Measurements from ENCODE around the gene TP53BP2.

DNA sequence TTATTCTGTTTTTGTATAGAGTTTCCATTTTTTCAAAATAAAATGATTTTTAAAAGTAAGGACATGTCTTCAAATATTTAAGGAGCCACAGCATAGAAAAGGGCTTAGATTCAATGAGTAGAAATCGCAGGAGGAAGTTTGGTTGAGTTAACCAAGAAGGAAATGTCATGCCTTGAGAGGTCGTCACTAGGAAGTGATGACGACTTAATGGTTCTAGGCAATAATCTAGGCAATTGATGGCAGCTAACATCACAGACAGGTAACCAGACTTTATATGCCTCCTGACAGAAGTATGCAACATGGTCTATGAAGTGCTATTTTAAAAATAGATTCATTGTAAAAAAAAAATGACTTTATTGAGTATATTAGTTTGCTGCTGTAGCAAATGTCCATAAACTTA, 32.1 kb upstream of the TP53BP2 start:
- TF ChIP-seq, protein P1, sequence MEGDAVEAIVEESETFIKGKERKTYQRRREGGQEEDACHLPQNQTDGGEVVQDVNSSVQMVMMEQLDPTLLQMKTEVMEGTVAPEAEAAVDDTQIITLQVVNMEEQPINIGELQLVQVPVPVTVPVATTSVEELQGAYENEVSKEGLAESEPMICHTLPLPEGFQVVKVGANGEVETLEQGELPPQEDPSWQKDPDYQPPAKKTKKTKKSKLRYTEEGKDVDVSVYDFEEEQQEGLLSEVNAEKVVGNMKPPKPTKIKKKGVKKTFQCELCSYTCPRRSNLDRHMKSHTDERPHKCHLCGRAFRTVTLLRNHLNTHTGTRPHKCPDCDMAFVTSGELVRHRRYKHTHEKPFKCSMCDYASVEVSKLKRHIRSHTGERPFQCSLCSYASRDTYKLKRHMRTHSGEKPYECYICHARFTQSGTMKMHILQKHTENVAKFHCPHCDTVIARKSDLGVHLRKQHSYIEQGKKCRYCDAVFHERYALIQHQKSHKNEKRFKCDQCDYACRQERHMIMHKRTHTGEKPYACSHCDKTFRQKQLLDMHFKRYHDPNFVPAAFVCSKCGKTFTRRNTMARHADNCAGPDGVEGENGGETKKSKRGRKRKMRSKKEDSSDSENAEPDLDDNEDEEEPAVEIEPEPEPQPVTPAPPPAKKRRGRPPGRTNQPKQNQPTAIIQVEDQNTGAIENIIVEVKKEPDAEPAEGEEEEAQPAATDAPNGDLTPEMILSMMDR (IDR thresholded peaks at IDR 0.05): no peak
- no peak for TF ChIP-seq POLR2A (IDR thresholded peaks at IDR 0.05)

All from uterus (tissue), 2 donors.